ENCODE results near the gene PCGF3.
"Not testable (repeated sequence)": the region's sequence is repeated elsewhere in the genome, so short reads cannot be mapped to it uniquely, and the experiment has no call there.

Gene PCGF3

DNA sequence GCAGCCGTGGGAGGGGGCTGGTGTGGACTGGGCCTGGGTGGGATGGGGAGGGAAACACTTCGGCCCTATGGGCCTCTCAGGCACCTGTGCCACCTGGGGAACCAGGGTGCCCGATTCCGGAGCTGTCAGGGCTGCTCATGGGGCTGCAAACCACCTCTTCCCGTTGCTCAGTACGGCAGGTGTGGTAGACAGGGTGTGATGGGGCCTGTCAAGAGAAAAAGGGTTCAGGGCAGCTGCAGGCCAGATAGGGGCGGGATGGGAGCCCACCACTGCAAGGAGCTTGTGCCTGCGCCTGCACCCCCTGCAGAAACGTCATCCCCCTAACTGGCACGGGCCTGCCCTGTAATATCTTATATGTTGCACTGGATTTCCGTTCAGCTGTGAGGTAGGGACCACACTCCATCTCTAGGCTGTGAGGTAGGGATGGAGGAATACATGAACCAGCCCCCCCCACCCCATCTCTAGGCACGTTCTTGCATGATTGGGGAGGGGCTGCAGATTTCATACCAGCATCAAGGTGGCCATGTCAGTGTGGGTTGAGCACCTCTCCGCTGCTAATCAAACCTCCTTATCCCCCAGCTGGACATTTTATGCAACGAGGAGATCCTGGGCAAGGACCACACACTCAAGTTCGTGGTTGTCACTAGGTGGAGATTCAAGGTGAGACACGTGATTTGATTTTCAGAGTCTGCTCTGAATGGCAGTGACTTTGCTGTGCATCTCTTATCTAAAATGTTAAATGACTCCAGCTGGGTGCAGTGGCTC is 59.0 kb downstream of the PCGF3 start:
- no peak for DNase-seq

DNA sequence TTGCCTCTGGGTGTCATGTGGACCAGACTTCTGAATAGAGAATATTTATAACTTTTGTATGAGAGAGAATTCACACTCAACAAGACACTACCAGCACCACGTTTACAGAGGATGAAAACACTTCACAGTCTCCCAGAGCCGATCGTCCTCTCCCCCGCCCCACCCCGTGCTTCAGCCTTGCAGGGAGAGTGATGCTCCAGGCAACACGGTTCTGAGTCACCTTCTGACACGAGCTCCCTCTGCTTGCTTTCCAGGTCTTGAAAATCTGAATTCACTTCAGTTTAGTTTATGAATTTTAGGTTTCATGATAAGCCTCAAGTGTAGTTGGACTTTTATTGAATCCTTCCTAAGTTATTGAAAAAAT is 60.5 kb downstream of the PCGF3 start:
- DNase-seq, result no peak

DNA sequence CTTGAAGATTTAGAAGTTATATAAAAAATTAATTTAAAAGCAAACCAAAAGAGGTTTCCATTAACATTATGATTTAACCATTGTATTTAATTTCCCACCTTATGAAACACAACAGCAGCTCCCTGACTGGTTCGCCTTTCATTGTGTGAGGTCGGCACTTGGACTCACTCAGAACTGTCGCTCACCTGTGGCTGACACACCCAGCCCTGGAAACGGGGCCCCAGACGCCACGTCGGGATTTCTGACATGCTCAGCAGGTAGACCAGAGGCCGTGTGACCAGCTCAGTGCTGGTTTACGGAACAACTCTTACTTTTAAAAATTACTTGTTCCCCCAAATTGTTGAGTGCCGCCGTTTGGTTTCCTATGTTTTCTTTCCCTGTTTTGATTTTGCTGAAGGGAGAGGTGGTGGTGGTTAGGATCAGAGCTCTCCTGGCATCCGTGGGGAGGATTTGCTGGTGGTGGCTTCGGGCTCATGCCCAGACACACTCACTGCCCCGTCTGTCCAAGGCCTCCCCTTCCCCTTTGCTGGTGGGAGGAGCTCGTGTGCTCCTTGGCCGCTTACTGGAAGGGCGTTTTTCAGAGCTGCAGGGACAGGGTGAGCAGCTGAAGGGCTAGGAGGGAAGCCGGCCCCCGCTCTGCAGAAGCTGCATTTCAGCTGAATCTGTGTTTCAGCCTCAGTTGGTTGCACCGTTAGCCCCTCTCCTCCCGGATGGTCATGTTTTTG is 61.1 kb downstream of the PCGF3 start:
- no peak for DNase-seq

DNA sequence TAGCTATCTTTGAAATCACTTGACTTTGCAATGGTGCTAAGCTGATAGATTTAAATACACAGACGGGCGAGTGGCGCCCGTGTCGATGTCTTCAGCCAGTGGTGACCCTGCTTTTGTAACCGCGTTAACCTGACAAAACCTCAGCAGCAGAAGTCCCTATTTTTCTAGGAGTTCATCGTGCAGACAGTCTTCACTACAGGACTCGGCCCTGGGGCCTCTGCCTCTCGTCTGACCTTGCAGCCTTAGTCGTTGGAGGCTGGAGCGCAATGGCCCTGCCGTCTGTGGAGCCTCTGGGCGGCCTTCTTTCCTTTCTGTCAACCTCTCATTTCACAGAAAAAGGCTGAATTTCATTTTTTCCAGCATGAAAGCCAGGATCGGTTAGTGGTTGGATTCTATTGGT is 62.4 kb downstream of the PCGF3 start:
- DNase-seq, result no peak

DNA sequence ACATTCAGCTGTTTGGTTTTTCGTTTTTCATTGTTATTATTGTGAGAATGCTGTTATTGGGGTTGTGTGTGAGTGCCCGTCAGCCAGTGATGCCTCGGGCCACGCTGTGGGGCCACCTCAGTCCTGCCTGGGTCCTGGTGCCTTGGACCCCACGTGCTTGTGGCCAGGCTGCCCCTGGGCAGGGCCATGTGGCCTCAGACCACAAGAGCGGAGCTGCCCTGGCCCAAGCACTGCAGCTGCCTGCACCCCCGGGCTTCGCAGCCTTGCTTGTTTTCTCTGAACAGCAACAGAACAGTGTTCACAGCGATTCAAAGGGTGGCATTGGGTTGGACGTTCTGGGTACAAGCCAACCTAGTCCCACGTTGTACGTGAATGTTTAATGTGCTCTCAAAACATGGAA is 63.4 kb downstream of the PCGF3 start:
- DNase-seq, result no peak

DNA sequence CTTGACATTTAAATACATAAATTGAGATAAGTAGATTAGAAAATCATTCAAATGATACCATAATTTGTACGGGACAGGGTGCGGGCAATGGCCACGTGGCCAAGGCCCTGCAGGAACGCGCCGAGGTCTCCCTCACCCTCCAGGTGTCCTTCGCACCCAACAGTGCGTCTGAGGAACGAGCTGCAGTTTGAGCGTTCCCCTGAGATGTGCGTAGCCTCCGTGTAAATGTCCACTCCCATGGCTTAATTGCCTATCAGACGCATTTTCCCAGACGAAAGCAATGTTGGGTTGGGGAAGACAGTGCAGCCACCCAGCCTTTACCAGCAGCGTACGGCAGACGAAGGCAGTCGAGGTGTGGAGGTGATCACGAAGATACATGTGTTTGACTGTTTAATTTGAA is 63.9 kb downstream of the PCGF3 start:
- no peak for DNase-seq

DNA sequence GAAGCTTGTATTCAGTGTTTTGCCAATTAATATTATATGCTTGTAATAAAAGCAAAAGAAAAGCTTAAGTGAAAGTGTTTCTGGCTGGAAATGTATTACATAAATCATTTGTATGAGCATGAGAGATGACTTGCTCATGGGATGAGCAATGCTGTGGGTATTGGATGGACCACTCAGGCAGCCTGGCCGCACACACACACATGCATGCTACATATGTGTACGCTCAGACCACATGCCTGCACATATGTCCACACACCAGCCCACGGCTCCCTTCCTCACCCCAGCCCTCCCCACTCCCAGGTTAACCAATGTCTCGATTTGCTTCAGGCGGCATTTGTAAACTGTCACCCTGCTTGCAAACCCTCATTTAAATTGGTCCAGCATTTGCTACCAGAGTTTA is 64.4 kb downstream of the PCGF3 start:
- DNase-seq, result no peak

DNA sequence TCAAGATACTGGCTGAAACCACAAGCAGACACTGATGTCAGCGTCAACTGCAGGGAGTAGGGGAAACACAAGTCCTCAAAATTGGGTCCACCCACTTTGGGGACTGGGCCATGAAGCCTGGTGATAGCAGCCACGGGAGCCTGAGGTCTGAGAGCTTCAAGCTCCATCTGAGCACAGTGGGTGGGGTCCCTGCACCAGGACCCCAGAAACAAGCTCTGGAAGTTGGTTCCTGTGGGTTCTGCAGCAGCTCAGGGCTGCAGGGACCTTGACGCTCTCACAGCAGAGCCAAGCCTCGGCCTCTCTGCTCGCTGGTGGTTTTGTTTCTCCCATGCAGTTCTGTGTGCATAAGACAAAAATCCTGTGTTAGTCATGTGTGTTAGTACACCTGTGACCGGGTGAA is 65.8 kb downstream of the PCGF3 start:
- DNase-seq, result no peak

DNA sequence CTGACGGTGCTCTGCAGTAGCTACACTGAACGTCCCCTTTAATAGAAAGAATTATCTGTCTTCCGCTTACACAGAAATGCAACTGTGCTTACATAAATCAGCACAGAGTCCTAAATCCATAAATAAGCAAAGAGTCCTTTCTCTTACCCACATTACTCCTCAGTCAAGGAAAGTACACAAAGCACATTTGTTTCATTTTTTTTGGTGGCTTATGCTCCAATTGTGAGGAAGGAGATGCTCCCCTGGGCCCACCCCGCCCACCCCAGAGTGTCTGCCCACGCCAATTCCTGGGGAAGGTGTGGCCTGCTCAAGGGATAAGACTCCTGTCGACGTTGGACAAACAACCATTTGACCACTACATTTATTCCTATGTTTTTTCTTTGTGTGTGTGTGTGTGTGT is 66.5 kb downstream of the PCGF3 start:
- DNase-seq, result no peak

DNA sequence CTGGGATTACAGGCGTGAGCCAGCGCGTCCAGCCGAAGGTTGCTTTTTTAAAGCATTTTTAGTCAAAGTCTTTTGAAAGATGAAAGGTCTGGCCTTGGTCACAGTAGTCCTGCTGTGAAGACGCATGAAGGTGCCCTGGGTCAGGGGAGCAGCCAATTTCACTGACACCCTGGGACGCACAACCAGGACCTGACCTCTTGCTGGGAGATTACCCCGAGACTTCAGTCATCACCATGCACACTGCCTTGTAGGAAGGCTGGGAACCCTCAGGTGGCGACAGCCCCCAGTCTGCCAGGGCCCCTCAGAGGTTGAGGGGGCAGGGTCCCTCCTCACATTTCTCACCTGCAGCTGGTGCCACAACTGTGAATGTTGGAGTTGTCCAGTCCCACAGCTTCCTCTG is 67.1 kb downstream of the PCGF3 start:
- no peak for DNase-seq

DNA sequence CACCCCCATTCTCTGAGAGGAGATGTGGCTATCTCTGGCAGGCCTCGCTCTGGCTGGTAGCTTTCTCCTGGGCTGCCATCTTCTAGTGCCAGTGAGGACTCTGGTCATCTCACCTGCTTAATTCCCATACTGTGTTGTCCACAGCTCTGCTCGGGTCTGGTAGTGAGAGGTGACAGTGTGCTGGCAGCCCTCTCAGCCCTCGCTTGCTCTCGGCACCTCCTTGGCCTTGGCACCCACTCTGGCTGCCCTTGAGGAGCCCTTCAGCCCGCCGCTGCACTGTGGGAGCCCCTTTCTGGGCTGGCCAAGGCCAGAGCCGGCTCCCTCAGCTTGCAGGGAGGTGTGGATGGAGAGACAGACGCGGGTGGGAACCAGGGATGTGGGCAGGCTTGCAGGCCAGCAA is 67.6 kb downstream of the PCGF3 start:
- no peak for DNase-seq

DNA sequence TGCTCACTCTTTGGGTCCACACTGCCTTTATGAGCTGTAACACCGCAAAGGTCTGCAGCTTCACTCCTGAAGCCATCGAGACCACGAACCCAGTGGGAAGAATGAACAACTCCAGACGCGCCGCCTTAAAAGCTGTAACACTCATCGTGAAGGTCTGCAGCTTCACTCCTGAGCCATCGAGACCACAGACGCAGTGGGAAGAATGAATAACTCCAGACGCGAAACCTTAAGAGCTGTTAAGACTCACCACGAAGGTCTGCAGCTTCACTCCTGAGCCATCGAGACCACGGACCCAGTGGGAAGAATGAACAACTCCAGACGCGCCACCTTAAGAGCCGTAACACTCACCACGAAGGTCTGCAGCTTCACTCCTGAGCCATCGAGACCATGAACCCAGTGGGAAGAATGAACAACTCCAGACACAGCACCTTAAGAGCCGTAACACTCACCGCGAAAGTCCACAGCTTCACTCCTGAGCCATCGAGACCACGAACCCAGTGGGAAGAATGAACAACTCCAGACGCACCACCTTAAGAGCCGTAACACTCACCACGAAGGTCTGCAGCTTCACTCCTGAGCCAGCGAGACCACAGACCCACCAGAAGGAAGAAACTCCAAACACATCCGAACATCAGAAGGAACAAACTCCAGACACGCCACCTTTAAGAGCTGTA is 68.9 kb downstream of the PCGF3 start:
- DNase-seq, result not testable (repeated sequence)

DNA sequence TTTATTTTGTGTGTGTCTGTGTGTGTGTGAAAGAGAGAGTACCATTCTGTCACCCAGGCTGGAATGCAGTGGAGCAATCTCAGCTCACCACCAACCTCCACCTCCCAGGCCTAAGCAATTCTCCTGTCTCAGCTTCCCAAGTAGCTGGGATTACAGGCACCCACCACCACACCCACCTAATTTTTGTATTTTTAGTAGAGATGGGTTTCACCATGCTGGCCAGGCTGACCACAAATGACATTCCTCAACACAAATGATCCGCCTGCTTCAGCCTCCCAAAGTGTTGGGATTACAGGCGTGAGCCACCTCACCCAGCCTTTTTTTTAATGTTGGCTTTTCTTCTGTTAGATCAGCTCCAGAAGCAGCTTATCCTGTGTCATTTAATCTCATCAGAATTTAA is 69.9 kb downstream of the PCGF3 start:
- DNase-seq, result not testable (repeated sequence)

DNA sequence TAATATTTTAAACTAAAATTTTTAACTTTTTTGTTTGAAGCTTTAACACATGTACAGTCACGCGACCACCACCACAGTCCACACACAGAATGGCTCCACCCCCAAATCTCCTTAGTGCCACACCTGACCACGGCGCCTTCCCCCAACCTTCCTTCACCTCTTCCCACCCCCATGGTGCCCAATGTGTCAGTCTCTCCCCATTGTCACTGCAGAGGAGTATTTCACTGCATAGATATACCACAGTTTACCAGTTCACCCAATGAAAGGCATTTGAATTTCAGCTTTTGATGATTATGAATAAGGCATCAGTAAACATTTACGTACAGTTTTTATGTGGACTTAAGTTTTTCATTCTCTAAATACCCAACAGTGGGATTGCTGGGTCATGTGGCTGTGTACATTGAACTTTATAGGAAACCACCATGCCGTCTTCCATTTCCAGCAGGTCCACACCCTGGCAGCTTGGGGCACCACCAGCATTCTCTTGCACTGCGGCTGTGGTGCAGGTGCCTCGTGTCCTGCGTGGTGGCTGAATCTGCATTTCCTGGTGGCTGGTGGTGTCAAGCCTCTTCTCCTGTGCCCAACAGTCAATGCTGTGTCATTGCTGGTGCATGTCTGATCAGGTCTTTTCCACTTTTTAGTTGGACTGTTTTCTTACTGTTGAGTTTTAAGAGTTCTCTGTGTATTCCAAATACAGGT is 71.3 kb downstream of the PCGF3 start:
- no peak for DNase-seq

DNA sequence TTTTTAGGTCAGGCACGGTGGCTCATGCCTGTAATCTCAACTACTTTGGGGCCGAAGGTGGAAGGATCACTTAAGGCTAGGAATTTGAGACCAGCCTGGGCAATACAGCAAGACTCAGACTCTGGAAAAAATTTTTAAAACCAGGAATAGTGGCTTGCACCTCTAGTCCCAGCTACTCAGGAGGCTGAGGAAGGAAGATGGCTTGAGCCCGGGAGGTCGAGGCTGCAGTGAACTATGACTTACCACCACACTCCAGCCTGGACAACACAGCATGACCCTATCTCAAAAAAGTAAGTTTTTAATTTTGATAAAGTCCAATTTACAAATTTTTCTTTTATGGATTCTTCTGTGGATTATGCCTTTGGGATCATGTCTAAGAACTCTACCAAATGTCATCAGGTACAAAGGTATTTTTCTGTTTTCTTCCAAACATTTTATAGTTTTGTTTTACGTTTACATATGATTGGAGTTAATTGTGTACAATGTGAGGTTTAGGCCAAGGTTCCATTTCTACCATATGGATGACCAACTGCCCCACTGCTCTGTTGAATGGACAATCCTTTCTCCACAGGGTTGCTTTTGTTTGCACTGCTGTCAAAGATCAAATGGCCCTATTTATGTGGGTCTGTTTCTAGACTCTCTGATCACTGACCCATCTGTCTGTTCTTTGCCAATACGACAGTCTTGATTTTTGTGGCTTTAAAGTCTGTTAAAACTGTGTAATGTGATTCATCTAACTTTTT is 72.1 kb downstream of the PCGF3 start:
- DNase-seq, result no peak

DNA sequence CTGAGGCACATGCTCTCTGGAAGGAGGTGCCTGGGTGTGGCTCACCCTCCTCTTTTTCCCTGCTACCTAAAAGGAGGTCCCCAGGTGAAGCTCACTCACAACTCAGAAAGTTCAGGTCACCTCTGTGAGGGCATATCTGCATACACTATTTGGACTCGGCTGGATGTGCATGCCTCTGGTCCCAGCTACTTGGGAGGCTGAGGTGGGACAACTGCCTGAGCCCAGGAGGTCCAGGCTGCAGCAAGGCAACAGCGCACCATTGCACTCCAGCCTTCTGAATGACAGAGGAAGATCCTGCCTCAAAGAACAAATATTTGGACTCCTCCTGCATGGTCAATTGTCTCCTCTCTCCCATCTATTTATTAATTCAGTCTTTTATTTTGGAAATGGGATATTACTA is 73.9 kb downstream of the PCGF3 start:
- no peak for DNase-seq

DNA sequence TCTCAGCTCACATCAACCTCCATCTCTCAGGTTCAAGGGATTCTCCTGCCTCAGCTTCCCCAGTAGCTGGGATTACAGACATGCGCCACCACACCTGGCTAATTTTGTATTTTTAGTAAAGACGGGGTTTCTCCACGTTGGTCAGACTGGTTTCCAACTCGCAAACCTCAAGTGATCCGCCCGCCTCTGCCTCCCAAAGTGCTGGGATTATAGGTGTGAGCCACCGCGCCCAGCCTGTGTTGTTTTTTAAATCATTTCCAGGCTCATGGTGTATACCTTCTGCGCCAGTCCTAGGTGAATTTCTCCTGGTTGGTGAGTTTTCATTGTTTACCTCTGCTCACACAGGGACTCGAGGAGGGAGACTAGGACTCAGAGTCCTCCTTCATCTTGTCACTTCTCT is 74.6 kb downstream of the PCGF3 start:
- DNase-seq, result not testable (repeated sequence)

DNA sequence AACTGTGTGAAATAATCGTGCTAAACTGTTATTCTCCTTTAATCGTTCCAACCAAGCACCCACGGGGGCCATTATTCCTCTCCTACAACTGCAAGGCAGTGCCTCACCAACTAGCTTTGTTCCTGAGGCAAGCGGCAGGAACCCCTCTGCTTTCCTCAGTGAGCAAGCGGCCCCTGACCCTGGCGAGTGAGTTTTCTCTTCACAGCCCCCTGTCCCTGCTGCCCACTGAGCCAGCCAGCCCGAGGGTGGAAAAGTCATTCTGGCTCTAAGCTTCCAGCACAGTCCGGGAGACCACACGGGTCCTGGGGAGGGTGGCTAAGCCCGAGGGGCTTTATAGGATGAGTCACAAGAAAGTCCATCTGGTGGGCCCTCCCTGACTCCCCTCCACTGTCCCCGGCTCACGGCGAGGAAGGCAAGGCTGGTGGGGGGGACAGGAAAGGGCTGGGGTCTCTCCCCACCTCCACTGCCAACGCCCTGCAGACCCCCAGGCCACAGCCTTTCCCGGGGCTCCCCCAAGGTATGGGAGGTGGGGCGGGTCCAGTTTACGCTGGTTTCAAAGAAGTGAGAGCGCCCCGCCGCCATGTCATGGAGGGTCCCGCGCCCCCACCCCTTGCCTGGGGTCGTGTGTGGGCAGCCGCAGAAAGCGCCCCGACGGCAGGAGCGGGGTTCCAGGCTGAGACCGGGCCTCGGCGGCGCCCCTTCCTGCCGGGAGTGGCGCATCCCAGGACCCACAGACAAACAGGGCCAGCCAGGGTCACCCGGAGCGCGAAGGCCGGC is 75.3 kb downstream of the PCGF3 start:
- DNase-seq, result no peak

DNA sequence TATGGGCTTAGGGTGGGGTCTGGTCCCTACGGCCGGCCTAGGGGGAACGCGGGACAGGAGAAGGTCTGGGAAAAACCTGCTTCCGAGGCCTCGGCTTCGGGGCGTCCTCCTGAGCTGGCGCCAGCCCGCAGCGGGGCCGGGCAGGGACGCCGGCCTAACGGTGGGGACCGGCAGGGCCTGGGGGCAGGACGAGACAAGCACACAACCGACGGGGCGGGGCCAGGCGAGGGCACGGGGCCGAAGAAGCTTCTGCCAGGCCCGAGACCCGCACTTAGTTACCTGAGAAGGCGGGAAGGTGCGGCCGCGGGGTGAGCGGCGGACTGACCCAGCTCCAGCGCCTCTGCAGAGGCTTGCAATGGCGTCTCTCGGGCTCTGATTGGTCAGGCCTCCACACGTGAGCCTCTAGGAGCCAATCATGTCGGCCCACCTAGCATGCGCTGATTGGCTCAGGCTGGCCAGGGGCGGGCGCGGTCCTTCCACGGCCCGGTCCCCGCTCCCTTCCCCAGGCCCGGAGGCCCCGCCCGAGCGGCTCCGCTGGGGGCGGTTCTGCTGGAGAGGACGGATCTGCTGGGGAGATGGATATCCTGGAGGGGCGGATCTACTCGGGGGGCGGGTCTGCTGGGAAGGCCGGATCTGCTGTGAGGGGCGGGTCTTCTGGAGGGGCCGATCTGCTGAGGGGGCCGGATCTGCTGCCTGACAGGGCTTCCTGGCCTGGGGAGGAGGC is 76.0 kb downstream of the PCGF3 start:
- DNase-seq, result peak; percentile 97 to 98

DNA sequence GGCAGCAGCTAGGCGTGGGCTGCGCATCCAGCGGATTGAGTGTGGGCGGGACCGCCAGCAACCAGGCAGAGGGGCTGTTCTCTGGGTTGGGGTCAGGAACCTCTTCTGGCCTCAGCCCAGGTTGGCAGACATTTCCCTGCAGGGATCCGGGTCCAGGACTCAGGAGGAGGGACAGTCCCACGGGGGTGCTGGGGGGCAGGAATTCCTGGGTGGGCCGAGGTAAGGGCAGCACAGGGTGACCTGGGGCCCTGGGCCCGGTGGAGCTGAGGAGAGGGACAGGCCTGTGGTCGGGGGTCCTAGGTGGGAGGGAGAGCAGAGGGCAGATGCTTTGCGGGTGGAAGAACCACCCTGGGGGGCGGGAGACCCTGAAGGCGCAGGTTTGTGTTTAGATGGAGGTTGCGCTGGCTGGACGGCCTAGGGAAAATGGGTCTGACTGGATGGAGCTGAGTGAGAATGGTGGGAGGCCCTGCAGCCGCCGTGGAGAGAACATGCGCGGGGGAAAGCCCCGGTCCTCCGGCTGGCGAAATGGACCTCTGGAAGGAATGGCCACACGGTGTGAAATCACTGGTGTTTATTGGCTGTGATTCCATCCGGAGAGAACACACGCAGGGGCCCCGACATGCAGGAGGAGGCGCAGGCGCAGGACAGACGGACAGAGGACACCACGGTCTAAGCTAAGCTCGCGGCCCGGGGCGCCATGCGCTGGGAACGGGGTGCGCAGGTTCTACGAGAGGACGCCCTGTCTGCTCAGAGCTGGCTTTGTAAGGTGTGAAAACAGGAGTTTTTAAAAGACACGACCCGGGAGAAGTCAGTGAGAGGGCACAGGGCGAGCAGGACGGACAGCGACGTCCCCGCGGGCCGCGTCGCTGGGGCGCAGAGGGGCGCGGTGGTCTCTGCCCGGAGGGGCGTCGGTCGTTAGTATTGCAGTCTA is 79.0 kb downstream of the PCGF3 start:
- DNase-seq, result no peak

Data from stimulated activated CD4-positive, alpha-beta T cell treated with anti-CD3 and anti-CD28 coated beads, Interleukin-2, amount 100 ng/mL, for 48 hours (primary cell).